ENCODE data around the gene COL17A1.

The COL17A1 gene

GRCh38 chr10:104085801-104086400 lies at the start of gene COL17A1:
Gene COL17A1 (minus strand): TSS chr10:104085880. CDS start chr10:104080673, 5,207 bp downstream.
- DNase-seq, result no peak

GRCh38 chr10:104130041-104130440 lies 44.4 kb upstream of the COL17A1 start:
- no peak for DNase-seq

GRCh38 chr10:104128214-104128613 lies 42.5 kb upstream of the COL17A1 start:
- DNase-seq, result no peak

- peak; percentile 13 for DNase-seq
Observed at GRCh38 chr10:104127411-104127810, 41.7 kb upstream of the COL17A1 start.

- peak; percentile 29 for DNase-seq
Observed at GRCh38 chr10:104123397-104123796, 37.7 kb upstream of the COL17A1 start.

- DNase-seq, result no peak
Observed at GRCh38 chr10:104122225-104123107, 36.8 kb upstream of the COL17A1 start.

- peak; percentile 99 for DNase-seq
Observed at GRCh38 chr10:104121485-104122224, 36.0 kb upstream of the COL17A1 start, which contains the start of gene SFR1. Gene SFR1 (plus strand): TSS chr10:104122171. CDS start chr10:104122184, 13 bp downstream.

- DNase-seq, result peak; percentile 97
Observed at GRCh38 chr10:104120903-104121484, 35.3 kb upstream of the COL17A1 start.

GRCh38 chr10:104120512-104120902 lies 34.8 kb upstream of the COL17A1 start:
- DNase-seq, result no peak

- no peak for DNase-seq
Observed at GRCh38 chr10:104119996-104120395, 34.3 kb upstream of the COL17A1 start.

GRCh38 chr10:104117839-104118323 lies 32.2 kb upstream of the COL17A1 start:
- no peak for DNase-seq

- DNase-seq, result no peak
Observed at GRCh38 chr10:104113376-104113956, 27.8 kb upstream of the COL17A1 start.

GRCh38 chr10:104109908-104110662 lies 24.4 kb upstream of the COL17A1 start:
- DNase-seq, result no peak

- DNase-seq, result no peak
Observed at GRCh38 chr10:104104926-104105325, 19.2 kb upstream of the COL17A1 start.

GRCh38 chr10:104104418-104104817 lies 18.7 kb upstream of the COL17A1 start:
- DNase-seq, result no peak

GRCh38 chr10:104103956-104104355 lies 18.3 kb upstream of the COL17A1 start:
- no peak for DNase-seq

- DNase-seq, result no peak
Observed at GRCh38 chr10:104101902-104102301, 16.2 kb upstream of the COL17A1 start.

- DNase-seq, result no peak
Observed at GRCh38 chr10:104100795-104101194, 15.1 kb upstream of the COL17A1 start.

GRCh38 chr10:104099941-104100340 lies 14.3 kb upstream of the COL17A1 start:
- DNase-seq, result no peak

GRCh38 chr10:104099269-104099668 lies 13.6 kb upstream of the COL17A1 start:
- no peak for DNase-seq

GRCh38 chr10:104098358-104098925 lies 12.8 kb upstream of the COL17A1 start:
- DNase-seq, result no peak

All from CD4-positive, alpha-beta T cell treated with Interleukin-17A for 1 hour (primary cell).